Retinal pigment epithelial cell (primary cell): ENCODE measurements around the gene MUC13.

Source experiments
- DNase-seq: peaks from one replicate; pipeline ENCODE4 v3.0.0-alpha.2; 2010; ENCODE audit warnings: low read depth
- H3K4me3 ChIP-seq: 2 replicates; pipeline ENCODE4 v1.5.1; 2011; ENCODE audit warnings: mild to moderate bottlenecking, low read length, control low read depth, moderate library complexity
- CTCF ChIP-seq: conservative IDR thresholded peaks from 2 replicates; pipeline ENCODE4 v1.5.1; 2011; ENCODE audit warnings: low read depth, low read length, control low read depth, inconsistent platforms

The MUC13 gene

GRCh38 chr3:124934577-124934976, at the start of gene MUC13:
TSS of gene MUC13 (minus strand) at chr3:124934751. CDS start at chr3:124934712, 39 bp downstream.
- TF ChIP-seq CTCF: no peak
- DNase-seq: no peak
- H3K4me3 ChIP-seq: no peak within 1 kb of the TSS

- H3K4me3 ChIP-seq: no peak overlapping the region
- TF ChIP-seq CTCF: no peak
- no peak for DNase-seq
Measured at GRCh38 chr3:124982855-124983254, 48.3 kb upstream of the MUC13 start.

- TF ChIP-seq CTCF: no peak
Measured at GRCh38 chr3:124981472-124981871, 46.9 kb upstream of the MUC13 start.

GRCh38 chr3:124978627-124979026, 44.1 kb upstream of the MUC13 start:
- DNase-seq: no peak
- H3K4me3 ChIP-seq: no peak overlapping the region
- TF ChIP-seq CTCF: no peak

More at GRCh38 chr3:124981472-124981871, 46.9 kb upstream of the MUC13 start:
- DNase-seq: no peak
- no peak overlapping the region for H3K4me3 ChIP-seq

- no peak for DNase-seq
- no peak for TF ChIP-seq CTCF
- no peak overlapping the region for H3K4me3 ChIP-seq
Measured at GRCh38 chr3:124976383-124976782, 41.8 kb upstream of the MUC13 start.

- H3K4me3 ChIP-seq: no peak overlapping the region
- no peak for TF ChIP-seq CTCF
- DNase-seq: no peak
Measured at GRCh38 chr3:124974691-124975090, 40.1 kb upstream of the MUC13 start.

GRCh38 chr3:124973290-124973689, 38.7 kb upstream of the MUC13 start:
- H3K4me3 ChIP-seq: no peak overlapping the region
- DNase-seq: no peak
- TF ChIP-seq CTCF: no peak
